Jurkat, Clone E6-1 (cell line): ENCODE results near the gene CBR3.

Experiments used
- DNase-seq: peaks from one replicate; pipeline ENCODE4 v3.0.0-alpha.2; 2011; ENCODE audit warnings: low read depth, low spot score
- H3K4me3 ChIP-seq: 2 replicates; pipeline ENCODE4 v1.5.1; 2011; ENCODE audit warnings: mild to moderate bottlenecking, low read length, control low read depth, moderate library complexity

CBR3 gene

GRCh38 chr21:36175771-36176565, 41.1 kb downstream of the CBR3 start:
- H3K4me3 ChIP-seq, result no peak overlapping the region
- DNase-seq, result no peak

- no peak for DNase-seq
These were observed 43.5 kb downstream of the CBR3 start for GRCh38 chr21:36178349-36178748.

GRCh38 chr21:36179145-36179544, 44.3 kb downstream of the CBR3 start:
- DNase-seq, result no peak
- H3K4me3 ChIP-seq, result no peak overlapping the region

More at GRCh38 chr21:36178349-36178748, 43.5 kb downstream of the CBR3 start:
- no peak overlapping the region for H3K4me3 ChIP-seq

GRCh38 chr21:36180963-36181362, 46.1 kb downstream of the CBR3 start:
- DNase-seq, result no peak
- no peak overlapping the region for H3K4me3 ChIP-seq

GRCh38 chr21:36183144-36183795, 48.4 kb downstream of the CBR3 start:
- no peak overlapping the region for H3K4me3 ChIP-seq
- no peak for DNase-seq

- H3K4me3 ChIP-seq, result no peak overlapping the region
- no peak for DNase-seq
These were observed 49.7 kb downstream of the CBR3 start for GRCh38 chr21:36184545-36184944.

GRCh38 chr21:36185523-36185922, 50.6 kb downstream of the CBR3 start:
- no peak for DNase-seq
- H3K4me3 ChIP-seq, result no peak overlapping the region

- no peak for DNase-seq
- H3K4me3 ChIP-seq, result no peak overlapping the region
These were observed 51.2 kb downstream of the CBR3 start for GRCh38 chr21:36186081-36186480.

- no peak for DNase-seq
- no peak overlapping the region for H3K4me3 ChIP-seq
These were observed 51.9 kb downstream of the CBR3 start for GRCh38 chr21:36186506-36187399.

- H3K4me3 ChIP-seq, result no peak overlapping the region
- DNase-seq, result no peak
These were observed 53.3 kb downstream of the CBR3 start for GRCh38 chr21:36188081-36188681.

GRCh38 chr21:36188937-36189336, 54.1 kb downstream of the CBR3 start:
- no peak for DNase-seq

GRCh38 chr21:36190736-36191135, 55.9 kb downstream of the CBR3 start:
- H3K4me3 ChIP-seq, result no peak overlapping the region
- no peak for DNase-seq

More at GRCh38 chr21:36188937-36189336, 54.1 kb downstream of the CBR3 start:
- no peak overlapping the region for H3K4me3 ChIP-seq

- no peak overlapping the region for H3K4me3 ChIP-seq
- no peak for DNase-seq
These were observed 58.3 kb downstream of the CBR3 start for GRCh38 chr21:36193200-36193599.

- DNase-seq, result no peak
- no peak overlapping the region for H3K4me3 ChIP-seq
These were observed 59.1 kb downstream of the CBR3 start for GRCh38 chr21:36194024-36194423.

- no peak overlapping the region for H3K4me3 ChIP-seq
- DNase-seq, result no peak
These were observed 60.7 kb downstream of the CBR3 start for GRCh38 chr21:36195613-36196012.
